Diencephalon (tissue), 1 donor: Measurements from ENCODE around the gene CKMT1A. TPM values are rescaled to one million over a fixed set of nuclear protein-coding genes. Genes with fewer than 3 reads are reported as not detected.

Source experiments
- small RNA-seq: library from RNA; depleted of rRNA; stranded (forward); fragments of <200 nt; gene quantifications from one replicate; pipeline ENCODE3, GENCODE V24; 2014
- total RNA-seq: library from RNA; depleted of rRNA; stranded (reverse); fragments of >200 nt; gene quantifications from one replicate; pipeline ENCODE4 v1.2.3, GENCODE V29; 2014

CKMT1A gene
- total RNA-seq, result 19.6 TPM

GRCh38 chr15:43693148-43694022 lies at the start of gene CKMT1A:
CKMT1A (plus strand) TSS chr15:43693859; CDS start chr15:43694051, 192 bp downstream.

GRCh38 chr15:43648649-43649429 lies 44.8 kb upstream of the CKMT1A start, which contains the start of gene CATSPER2:
CATSPER2 (minus strand) TSS chr15:43648844; CDS start chr15:43648061, 783 bp downstream.

GRCh38 chr15:43746245-43746902 lies 52.7 kb downstream of the CKMT1A start, which contains the start of gene PDIA3:
PDIA3 (plus strand) TSS chr15:43746438; CDS start chr15:43746540, 102 bp downstream.

Small RNAs within 50 kb of the gene (small RNA-seq; reads per million reads assigned to genes)
- gene PDIA3P2 (not detected), gene RNU6-353P (not detected), gene RNU6-354P (not detected)

Other genes starting within 250 kb of the CKMT1A start
- gene TP53BP1, start 200.7 kb upstream of the CKMT1A start, total RNA-seq, result 188 TPM
- 97.6 TPM for gene MAP1A, start 176.3 kb upstream of the CKMT1A start, total RNA-seq
- gene PPIP5K1, start 103.7 kb upstream of the CKMT1A start, total RNA-seq, result 39.0 TPM
- 17.1 TPM for gene CKMT1B, start 99.8 kb upstream of the CKMT1A start, total RNA-seq
- 0.92 TPM for gene STRC, start 75.1 kb upstream of the CKMT1A start, total RNA-seq
- 5.5 TPM for gene CATSPER2, start 45.0 kb upstream of the CKMT1A start, total RNA-seq
- 67.1 TPM for gene PDIA3, start 52.6 kb downstream of the CKMT1A start, total RNA-seq
- 3.9 TPM for gene ELL3, start 83.1 kb downstream of the CKMT1A start, total RNA-seq
- gene SERF2, start 98.5 kb downstream of the CKMT1A start, total RNA-seq, result 83.3 TPM
- gene SERINC4, start 106.4 kb downstream of the CKMT1A start, total RNA-seq, result 0.23 TPM
- gene HYPK, start 106.7 kb downstream of the CKMT1A start, total RNA-seq, result 12.7 TPM
- 25.1 TPM for gene MFAP1, start 130.8 kb downstream of the CKMT1A start, total RNA-seq
- gene WDR76, start 133.1 kb downstream of the CKMT1A start, total RNA-seq, result 12.5 TPM